ENCODE data around the gene HPCAL4. TPM values are rescaled to one million over a fixed set of nuclear protein-coding genes. Genes with fewer than 3 reads are reported as not detected.

HPCAL4 gene
- not detected in 2 replicates for total RNA-seq

DNA sequence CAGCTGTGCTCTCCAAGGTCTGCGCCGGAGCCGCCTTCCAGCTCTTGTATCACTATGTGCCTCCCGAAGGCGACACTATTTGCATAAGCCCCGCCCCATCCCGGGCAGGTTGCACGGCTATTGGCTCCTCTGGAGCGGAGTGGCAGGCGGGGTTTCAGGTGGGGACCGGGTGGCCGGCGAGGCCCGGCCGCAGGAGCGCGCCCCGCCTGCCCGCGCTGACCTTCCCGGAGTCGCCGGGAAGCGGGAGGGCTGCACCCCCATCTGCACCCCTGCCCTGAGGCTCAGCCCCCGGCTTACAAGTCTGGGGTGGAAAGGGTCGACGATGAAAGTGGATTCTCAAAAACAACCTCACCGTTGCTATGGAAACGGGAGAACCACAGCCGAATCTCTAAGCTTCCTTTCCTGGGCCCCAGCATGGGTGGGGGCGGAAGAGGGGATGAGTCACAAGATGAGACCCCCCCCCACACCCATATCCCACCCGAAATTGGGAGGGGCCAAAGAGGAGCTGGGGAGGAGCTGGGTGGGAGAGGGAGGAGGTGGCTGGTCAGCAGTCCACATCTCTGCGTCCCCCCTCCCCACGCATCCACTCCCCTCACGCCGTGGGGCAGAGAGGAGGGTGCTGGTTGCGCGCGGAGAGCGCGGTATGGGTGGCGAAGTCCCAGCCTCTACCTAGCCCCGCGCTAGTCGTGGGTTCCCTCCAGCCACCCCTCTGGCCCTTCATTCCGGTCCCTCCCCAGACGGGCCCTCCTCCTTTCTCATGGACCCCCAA lies at the start of gene HPCAL4:
HPCAL4 (minus strand) TSS at position 51 of the 769 bp plus-strand sequence. CDS start 6,830 bp downstream, outside the sequence.

DNA sequence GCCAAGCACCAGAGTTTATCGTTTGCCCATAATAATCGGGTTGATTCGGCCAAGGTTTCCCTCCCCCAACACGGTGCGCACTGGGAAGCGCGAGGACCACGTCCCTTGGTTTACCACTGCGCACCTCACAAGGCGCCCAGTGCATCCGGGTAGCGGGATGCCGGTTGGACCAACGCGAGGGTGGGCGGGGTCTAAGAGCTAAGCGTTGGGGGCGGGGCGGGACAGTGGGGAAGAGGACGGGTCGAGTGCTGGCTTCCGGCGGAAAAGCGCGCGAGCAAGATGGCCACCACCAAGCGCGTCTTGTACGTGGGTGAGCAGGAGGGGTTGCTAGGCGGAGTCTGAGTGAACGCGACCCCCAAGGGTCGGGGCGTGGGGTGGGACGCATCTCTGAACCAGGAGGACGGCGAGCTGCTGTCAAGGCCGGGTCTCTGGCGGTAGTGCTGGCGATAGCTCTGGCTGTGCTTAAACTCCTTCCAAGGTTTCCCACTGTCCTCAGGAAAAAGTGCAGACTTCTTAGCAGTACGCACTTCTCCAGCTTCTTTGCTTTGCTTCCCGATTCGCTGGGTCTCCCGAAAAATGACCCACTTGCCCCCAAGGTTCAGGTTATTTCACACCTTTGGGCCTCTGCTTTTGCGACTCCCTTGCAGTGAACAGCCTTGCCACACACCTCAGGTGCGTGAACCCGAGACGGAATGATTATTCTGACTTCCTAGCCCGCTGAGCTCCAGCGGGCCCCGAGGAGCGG lies 47.6 kb upstream of the HPCAL4 start, which contains the start of gene PPIE:
PPIE (plus strand) TSS at position 261 of the 745 bp plus-strand sequence; CDS start at position 280, 19 bp downstream.

DNA sequence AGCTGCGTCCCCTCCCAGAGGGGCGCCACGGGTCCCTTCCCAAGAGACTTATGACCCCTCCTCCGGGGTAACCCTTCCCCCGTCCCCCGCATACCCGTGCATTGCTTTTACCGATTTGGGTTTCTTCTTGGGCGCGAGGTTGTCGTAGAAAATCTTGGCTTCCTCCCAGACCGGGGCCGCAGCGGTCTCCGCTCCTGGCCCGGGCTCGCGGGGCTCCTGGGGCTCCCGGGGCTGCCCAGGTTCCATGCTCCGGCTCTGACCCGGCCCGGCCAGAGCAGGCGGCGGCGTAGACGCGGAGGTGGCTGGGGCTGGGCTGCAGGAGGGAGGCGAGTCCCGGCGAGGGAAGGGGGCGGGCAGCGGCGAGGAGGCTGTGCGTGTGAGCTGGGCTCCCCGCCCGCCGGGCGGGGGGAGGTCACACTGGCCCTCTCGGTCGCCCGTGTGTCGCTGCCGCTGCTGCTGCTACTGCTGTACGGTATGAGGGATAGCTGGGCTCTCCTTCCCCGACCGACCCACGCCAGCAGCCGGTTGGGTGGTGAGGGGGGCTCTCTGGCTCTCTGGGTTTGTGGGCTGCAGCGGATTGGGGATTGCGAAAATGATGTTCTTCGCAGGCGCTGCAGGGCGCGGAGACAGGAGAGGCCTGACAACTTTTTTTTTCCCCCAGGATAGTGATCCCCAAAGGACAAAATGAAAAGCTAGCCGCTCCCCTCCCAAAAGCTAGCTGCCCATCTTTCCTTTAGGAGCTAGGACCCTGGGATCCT lies 19.3 kb downstream of the HPCAL4 start, which contains the start of gene NT5C1A:
NT5C1A (minus strand) TSS at position 315 of the 758 bp plus-strand sequence; CDS start at position 246, 69 bp downstream.

DNA sequence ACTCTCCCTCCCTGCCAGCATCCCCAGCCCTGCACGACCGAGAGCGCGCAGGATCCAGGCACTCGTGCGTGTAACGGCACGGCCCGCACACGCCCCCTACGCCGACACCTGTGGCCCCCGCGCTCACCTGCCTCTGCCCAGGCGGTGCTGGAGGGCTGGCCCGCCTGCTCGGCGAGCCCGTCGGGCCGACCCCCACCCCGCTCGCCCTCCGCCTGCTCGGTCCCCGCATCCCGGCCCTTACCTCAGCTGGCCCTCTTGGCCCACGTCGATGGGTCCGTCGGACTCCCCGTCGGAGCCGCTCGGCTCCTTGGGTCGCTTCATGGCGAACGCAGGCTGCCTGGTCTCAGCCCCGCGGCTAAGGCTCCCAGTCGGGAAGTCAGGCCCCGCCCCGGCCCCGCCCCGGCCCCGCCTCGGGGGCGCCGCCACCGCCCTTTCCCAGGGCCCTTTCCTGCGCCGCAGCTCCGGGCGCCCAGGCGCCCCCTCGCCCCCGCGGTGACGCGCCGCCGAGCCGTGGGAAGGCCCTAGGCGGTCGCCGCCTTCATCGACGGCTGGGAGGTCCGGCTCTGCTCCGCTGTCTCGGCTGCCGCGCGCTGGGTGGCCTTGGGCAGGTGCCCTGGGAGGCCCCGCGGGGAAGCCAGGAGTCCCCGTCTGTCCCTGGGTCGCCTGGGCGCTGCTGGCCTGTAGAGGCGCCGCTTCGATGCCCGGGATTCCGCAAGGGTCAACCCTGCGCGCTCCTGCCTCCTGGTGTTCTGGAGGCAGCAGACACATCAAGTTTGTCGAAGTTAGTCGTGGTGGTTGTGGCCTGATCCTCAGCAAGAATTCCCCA lies 51.7 kb downstream of the HPCAL4 start, which contains the start of gene HEYL:
HEYL (minus strand) TSS at position 339 of the 826 bp plus-strand sequence; CDS start at position 321, 18 bp downstream.

Small RNA genes lying within 50 kb of the gene (small RNA-seq; reads per million reads assigned to genes)
- not detected for gene RNU7-121P (ENCODE audit: low replicate concordance)

Other genes with a start within 250 kb of the HPCAL4 start
- 5.3 TPM in 1 of 2 replicates, not detected in the other for gene BMP8A, start 199.8 kb downstream of the HPCAL4 start, total RNA-seq
- 131 and 166 TPM in 2 replicates for gene PABPC4, start 114.6 kb downstream of the HPCAL4 start, total RNA-seq
- 0.57 TPM in 1 of 2 replicates, not detected in the other for gene HEYL, start 51.8 kb downstream of the HPCAL4 start, total RNA-seq
- not detected in 2 replicates for gene NT5C1A, start 19.3 kb downstream of the HPCAL4 start, total RNA-seq
- 28.6 and 35.0 TPM in 2 replicates for gene PPIE, start 47.4 kb upstream of the HPCAL4 start, total RNA-seq
- 0.29 and 0.88 TPM in 2 replicates for gene OXCT2, start 79.9 kb upstream of the HPCAL4 start, total RNA-seq
- under 0.01 and 0.14 TPM in 2 replicates for gene BMP8B, start 97.4 kb upstream of the HPCAL4 start, total RNA-seq
- gene TRIT1, start 192.1 kb upstream of the HPCAL4 start, total RNA-seq = 19.7 and 24.6 TPM in 2 replicates
- gene MYCL, start 210.5 kb upstream of the HPCAL4 start, total RNA-seq = 0.14 and 0.44 TPM in 2 replicates

All from placental pericyte (primary cell).